BE2C (cell line): ENCODE measurements around the gene PCSK9.
"Not testable (repeated sequence)": the region's sequence is repeated elsewhere in the genome, so short reads cannot be mapped to it uniquely, and the experiment has no call there.

ENCODE experiments used
- DNase-seq: peaks from one replicate; pipeline ENCODE4 v3.0.0-alpha.2; 2020
- H3K27me3 ChIP-seq: fragments of 250-450 bp; sonication (Bioruptor Pico); 2 replicates; pipeline ENCODE4 v1.5.1; 2020; ENCODE audit warnings: mild to moderate bottlenecking
- H3K36me3 ChIP-seq: fragments of 250-450 bp; sonication (Bioruptor Pico); 2 replicates; pipeline ENCODE4 v1.5.1; 2020; ENCODE audit warnings: mild to moderate bottlenecking
- H3K4me1 ChIP-seq: fragments of 250-450 bp; sonication (Bioruptor Pico); 2 replicates; pipeline ENCODE4 v1.5.1; 2020
- H3K4me3 ChIP-seq: 2 replicates; pipeline ENCODE4 v1.5.1; 2011; ENCODE audit warnings: low read depth, low read length
- H3K9me3 ChIP-seq: fragments of 250-450 bp; sonication (Bioruptor Pico); 2 replicates; pipeline ENCODE4 v1.5.1; 2020
- TF ChIP-seq, protein P1 (sequence below): IDR thresholded peaks from 2 replicates; pipeline ENCODE4 v1.5.1; 2012; ENCODE audit warnings: mild to moderate bottlenecking, low read depth, low read length

Gene PCSK9

DNA sequence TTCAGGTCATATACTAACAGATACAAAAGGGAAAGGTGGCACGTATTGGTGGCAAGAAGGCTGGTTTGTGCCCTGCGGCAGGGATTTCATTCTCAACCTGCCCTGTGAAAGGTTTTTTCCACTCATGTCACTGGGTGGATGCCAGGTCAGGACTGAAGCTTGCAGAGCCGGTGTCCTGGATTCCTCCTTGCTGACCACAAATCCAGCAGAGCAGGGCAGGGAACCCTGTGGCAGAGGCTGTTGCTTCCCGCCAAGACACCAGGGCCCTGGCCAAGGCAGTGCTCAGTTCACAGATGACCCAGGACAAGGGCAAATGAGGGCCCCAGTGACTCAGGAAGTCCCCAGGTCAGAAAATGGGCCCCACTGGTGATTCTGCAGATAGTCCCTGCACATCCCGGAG, 24.2 kb upstream of the PCSK9 start:
- DNase-seq: no peak
- TF ChIP-seq, protein P1, sequence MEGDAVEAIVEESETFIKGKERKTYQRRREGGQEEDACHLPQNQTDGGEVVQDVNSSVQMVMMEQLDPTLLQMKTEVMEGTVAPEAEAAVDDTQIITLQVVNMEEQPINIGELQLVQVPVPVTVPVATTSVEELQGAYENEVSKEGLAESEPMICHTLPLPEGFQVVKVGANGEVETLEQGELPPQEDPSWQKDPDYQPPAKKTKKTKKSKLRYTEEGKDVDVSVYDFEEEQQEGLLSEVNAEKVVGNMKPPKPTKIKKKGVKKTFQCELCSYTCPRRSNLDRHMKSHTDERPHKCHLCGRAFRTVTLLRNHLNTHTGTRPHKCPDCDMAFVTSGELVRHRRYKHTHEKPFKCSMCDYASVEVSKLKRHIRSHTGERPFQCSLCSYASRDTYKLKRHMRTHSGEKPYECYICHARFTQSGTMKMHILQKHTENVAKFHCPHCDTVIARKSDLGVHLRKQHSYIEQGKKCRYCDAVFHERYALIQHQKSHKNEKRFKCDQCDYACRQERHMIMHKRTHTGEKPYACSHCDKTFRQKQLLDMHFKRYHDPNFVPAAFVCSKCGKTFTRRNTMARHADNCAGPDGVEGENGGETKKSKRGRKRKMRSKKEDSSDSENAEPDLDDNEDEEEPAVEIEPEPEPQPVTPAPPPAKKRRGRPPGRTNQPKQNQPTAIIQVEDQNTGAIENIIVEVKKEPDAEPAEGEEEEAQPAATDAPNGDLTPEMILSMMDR: no peak
- no peaks in the 10 kb centered on the region for H3K36me3 ChIP-seq
- no peaks in the 10 kb centered on the region for H3K4me1 ChIP-seq
- no peaks in the 10 kb centered on the region for H3K9me3 ChIP-seq
- H3K4me3 ChIP-seq: no peak overlapping the region
- no peaks in the 10 kb centered on the region for H3K27me3 ChIP-seq

DNA sequence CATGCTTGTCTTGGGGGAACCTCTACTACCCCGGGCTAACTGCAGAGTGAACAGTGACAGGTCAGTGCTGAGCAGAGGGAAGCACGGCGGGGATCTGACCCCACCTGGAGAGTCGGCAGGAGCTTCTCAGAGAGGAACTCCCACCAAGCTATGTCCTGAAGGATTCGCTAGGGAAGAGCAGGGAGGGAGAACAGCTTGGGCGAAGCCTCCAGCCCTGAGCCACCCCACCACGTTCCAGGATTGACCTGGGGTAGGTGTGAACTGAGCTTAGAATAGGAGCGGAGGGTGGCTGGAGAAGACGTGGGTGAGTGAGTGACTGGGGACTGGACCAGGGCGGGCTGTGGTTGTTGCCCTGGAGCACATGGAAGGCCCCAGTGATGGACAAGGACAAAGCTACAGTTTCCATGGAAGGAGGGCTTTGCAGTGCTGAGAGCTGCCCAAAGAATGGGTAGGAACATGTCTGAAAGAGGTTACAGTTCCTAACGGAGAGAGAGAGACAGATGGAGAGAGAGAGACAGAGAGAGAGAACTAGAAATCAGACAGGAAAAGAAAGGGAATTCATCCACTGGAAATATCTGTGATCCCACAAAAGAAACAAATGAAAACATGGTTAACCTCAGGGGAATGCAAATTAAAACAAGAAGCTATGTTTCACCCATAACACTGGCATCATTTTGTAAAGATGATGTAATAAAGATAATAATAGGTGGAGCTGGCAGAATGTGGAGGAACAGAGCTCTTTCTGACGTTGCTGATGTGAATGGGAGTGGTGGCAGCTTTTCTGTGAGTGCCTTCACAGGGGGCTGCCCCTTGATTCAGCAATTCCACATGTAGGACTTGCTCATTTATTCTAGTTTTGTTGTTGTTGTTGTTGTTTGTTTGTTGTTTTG, 23.4 kb upstream of the PCSK9 start:
- DNase-seq: no peak
- H3K9me3 ChIP-seq: no peaks in the 10 kb centered on the region
- TF ChIP-seq, protein P1: no peak

DNA sequence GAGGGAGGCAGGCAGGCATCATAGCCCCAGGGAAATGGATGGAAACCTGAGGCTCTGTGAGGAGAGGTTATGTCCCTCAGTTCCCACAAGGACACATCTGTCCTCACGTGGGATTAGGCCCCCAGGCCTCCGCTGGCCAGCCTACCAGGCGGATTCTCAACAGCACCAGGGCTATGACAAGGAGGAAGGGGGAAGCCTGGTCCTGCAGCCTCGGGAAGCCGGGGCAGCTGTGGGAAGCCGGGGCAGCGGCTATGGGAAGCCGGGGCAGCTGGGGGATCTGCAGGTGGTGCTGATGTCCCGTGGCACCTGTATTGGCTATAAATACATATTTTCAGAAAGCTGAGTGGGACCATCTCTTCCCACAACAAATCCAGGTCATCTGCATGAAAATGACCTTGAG, 21.0 kb upstream of the PCSK9 start:
- DNase-seq: no peak
- H3K4me3 ChIP-seq: no peak overlapping the region
- H3K36me3 ChIP-seq: no peaks in the 10 kb centered on the region
- no peaks in the 10 kb centered on the region for H3K27me3 ChIP-seq
- no peaks in the 10 kb centered on the region for H3K4me1 ChIP-seq
- TF ChIP-seq, protein P1: no peak
- no peaks in the 10 kb centered on the region for H3K9me3 ChIP-seq

More for the DNA sequence above, 23.4 kb upstream of the PCSK9 start:
- Histone ChIP-seq H3K27me3 (no peaks in the 10 kb centered on the region), H3K4me3 (no peak overlapping the region), H3K4me1 (no peaks in the 10 kb centered on the region), H3K36me3 (no peaks in the 10 kb centered on the region)

DNA sequence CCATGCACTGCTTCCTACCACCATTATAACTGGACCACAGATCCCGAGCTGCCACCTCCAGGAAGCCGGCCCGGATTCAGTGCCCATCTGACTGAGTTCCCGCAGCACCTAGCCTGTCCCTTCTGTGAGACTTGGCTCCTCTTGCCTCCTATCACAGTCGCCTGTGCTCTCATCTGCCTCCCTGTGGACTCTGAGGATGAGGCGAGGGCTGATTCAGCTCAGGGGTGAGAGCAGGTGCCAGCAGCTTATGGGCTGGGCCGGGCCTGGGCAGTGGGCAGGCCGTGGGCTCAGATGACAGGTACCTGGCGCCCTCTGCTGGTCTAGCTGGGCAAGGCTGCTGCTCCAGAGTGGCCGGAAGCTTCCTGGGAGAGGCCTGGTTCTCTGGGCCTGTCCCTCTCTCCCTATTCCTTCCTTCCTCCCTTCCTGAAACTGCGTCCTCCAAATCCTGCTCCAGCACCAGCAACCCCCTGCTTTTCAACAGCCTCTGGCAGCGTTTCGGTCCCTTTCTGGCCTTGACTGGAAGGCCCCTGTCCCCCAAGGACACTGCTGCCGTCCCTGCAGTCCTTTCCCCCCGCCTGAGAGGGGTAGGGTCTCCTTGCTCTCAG, 17.3 kb upstream of the PCSK9 start:
- no peaks in the 10 kb centered on the region for H3K4me1 ChIP-seq
- no peaks in the 10 kb centered on the region for H3K27me3 ChIP-seq
- DNase-seq: peak; percentile 81
- H3K4me3 ChIP-seq: no peak overlapping the region
- no peaks in the 10 kb centered on the region for H3K9me3 ChIP-seq
- no peaks in the 10 kb centered on the region for H3K36me3 ChIP-seq
- TF ChIP-seq, protein P1: peak; percentile 76

DNA sequence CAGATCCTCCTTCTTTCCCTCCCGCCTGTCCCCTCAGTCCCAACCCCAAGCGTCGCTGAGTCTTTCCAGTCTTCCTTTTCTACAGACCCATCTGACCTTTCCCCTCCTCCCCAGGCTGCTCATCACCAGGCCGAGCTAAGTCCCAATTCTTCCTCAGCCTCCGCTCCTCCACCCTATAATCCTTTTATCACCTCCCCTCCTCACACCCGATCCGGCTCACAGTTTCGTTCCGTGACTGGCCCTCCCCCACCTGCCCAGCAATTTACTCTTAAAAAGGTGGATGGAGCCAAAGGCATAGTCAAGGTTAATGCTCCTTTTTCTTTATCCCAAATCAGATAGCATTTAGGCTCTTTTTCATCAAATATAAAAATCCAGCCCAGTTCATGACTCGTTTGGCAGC, 15.2 kb upstream of the PCSK9 start:
- not testable (repeated sequence) for H3K36me3 ChIP-seq, H3K4me1 ChIP-seq, DNase-seq

DNA sequence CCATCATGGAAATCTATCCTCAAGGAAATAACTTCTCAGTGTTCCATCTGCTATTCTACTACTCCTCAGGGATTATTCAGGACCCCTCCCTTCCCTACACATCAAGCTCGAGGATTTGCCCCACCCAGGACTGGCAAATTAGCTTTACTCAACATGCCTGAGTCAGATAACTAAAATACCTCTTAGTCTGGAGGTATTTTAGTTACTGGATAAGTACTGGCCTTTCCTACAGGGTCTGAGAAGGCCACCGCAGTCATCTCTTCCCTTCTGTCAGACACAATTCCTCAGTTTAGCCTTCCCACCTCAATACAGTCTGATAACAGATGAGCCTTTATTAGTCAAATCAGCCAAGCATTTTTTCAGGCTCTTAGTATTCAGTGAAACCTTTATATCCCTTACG, 12.7 kb upstream of the PCSK9 start:
- not testable (repeated sequence) for H3K4me1 ChIP-seq, H3K4me3 ChIP-seq, H3K9me3 ChIP-seq, H3K27me3 ChIP-seq, H3K36me3 ChIP-seq, DNase-seq

More for the DNA sequence above, 15.2 kb upstream of the PCSK9 start:
- not testable (repeated sequence) for H3K27me3 ChIP-seq, H3K9me3 ChIP-seq, H3K4me3 ChIP-seq

DNA sequence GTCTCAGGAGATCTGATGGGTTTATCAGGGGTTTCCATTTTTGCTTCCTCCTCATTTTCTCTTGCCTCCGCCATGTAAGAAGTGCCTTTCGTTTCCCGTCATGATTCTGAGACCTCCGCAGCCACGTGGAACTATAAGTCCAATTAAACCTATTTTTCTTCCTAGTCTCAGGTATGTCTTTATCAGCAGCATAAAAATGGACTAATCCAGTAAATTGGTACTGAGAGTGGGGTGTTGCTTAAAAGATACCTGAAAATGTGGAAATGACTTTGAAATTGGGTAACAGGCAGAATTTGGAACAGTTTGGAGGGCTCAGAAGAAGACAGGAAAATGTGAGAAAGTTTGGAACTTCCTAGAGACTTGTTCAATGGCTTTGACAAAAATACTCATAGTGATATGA, 8.2 kb upstream of the PCSK9 start:
- not testable (repeated sequence) for H3K36me3 ChIP-seq, DNase-seq, H3K4me3 ChIP-seq, H3K27me3 ChIP-seq, H3K4me1 ChIP-seq, H3K9me3 ChIP-seq
